ENCODE data around the gene FGF6. TPM values are rescaled to one million over a fixed set of nuclear protein-coding genes. Genes with fewer than 3 reads are reported as not detected.

FGF6 gene
- polyA plus RNA-seq, 1 donor (not counting 4 experiments of a cell fraction or from before 2014, with no cell fraction given): not detected

- Histone ChIP-seq H3K27me3 (ENCODE audit: control insufficient read depth, extremely low read depth, insufficient read depth, low read length) (no peaks in the 10 kb centered on the region), H3K9me3 (ENCODE audit: control insufficient read depth, low read depth, low read length) (no peaks in the 10 kb centered on the region), H3K27ac (ENCODE audit: control insufficient read depth, insufficient read depth, low read length) (no peak overlapping the region), H3K4me2 (ENCODE audit: control insufficient read depth, extremely low read depth, insufficient read depth, low read depth, low read length) (no peak overlapping the region), H3K4me3 (ENCODE audit: control insufficient read depth in 2 of 3, extremely low read depth in 1 of 3, insufficient read depth in 2 of 3, low read depth in 1 of 3, low read length in 3 of 3) (no peak overlapping the region), H4K20me1 (ENCODE audit: control insufficient read depth, extremely low read depth, insufficient read depth, low read length) (no peaks in the 10 kb centered on the region), H3K9ac (ENCODE audit: control insufficient read depth, extremely low read depth, insufficient read depth, low read length) (no peak overlapping the region), H3K36me3 (ENCODE audit: control insufficient read depth in 2 of 2, extremely low read depth in 1 of 2, insufficient read depth in 2 of 2, low read length in 2 of 2) (no peaks in the 10 kb centered on the region), H2AFZ (ENCODE audit: control insufficient read depth, low read length) (no peak overlapping the region), H3K4me1 (ENCODE audit: control insufficient read depth, extremely low read depth, insufficient read depth, low read length) (no peaks in the 10 kb centered on the region), H3K9me1 (ENCODE audit: control insufficient read depth, extremely low read depth, insufficient read depth, low read length) (no peaks in the 10 kb centered on the region), H3K79me2 (ENCODE audit: control insufficient read depth, insufficient read depth, low read length) (no peaks in the 10 kb centered on the region)
- TF ChIP-seq EZH2 (IDR thresholded peaks at IDR 0.05; ENCODE audit: low read length): no peak
- no peak for TF ChIP-seq CTCF (optimal IDR thresholded peaks at IDR 0.05 in 1 of 3, IDR thresholded peaks at IDR 0.05 in 1 of 3, conservative IDR thresholded peaks at IDR 0.05 in 1 of 3; ENCODE audit: extremely low read depth in 1 of 3, insufficient read depth in 2 of 3, low read length in 3 of 3)
- dilution Hi-C loops (cut with MboI; ENCODE audit: extremely low pct_ligation_motif_present, low sequenced_read_pairs): no loop called here
- DNase-seq (ENCODE audit: low read depth, low spot score) (no peak), FAIRE-seq (no peak)
Observed at GRCh38 chr12:4433745-4434058, 11.9 kb downstream of the FGF6 start.

- Histone ChIP-seq H3K4me2 (ENCODE audit: control insufficient read depth, extremely low read depth, insufficient read depth, low read depth, low read length) (no peak overlapping the region), H3K9me3 (ENCODE audit: control insufficient read depth, low read depth, low read length) (no peaks in the 10 kb centered on the region), H3K9me1 (ENCODE audit: control insufficient read depth, extremely low read depth, insufficient read depth, low read length) (no peaks in the 10 kb centered on the region), H3K4me1 (ENCODE audit: control insufficient read depth, extremely low read depth, insufficient read depth, low read length) (no peaks in the 10 kb centered on the region), H4K20me1 (ENCODE audit: control insufficient read depth, extremely low read depth, insufficient read depth, low read length) (no peaks in the 10 kb centered on the region), H3K9ac (ENCODE audit: control insufficient read depth, extremely low read depth, insufficient read depth, low read length) (no peak overlapping the region), H3K4me3 (ENCODE audit: control insufficient read depth in 2 of 3, extremely low read depth in 1 of 3, insufficient read depth in 2 of 3, low read depth in 1 of 3, low read length in 3 of 3) (no peak overlapping the region), H3K36me3 (ENCODE audit: control insufficient read depth in 2 of 2, extremely low read depth in 1 of 2, insufficient read depth in 2 of 2, low read length in 2 of 2) (no peaks in the 10 kb centered on the region), H2AFZ (ENCODE audit: control insufficient read depth, low read length) (no peak overlapping the region), H3K27me3 (ENCODE audit: control insufficient read depth, extremely low read depth, insufficient read depth, low read length) (no peaks in the 10 kb centered on the region), H3K27ac (ENCODE audit: control insufficient read depth, insufficient read depth, low read length) (no peak overlapping the region), H3K79me2 (ENCODE audit: control insufficient read depth, insufficient read depth, low read length) (no peaks in the 10 kb centered on the region)
- TF ChIP-seq EZH2 (IDR thresholded peaks at IDR 0.05; ENCODE audit: low read length): no peak
- no peak for TF ChIP-seq CTCF (optimal IDR thresholded peaks at IDR 0.05 in 1 of 3, IDR thresholded peaks at IDR 0.05 in 1 of 3, conservative IDR thresholded peaks at IDR 0.05 in 1 of 3; ENCODE audit: extremely low read depth in 1 of 3, insufficient read depth in 2 of 3, low read length in 3 of 3)
- no peak for DNase-seq (ENCODE audit: low read depth, low spot score)
- FAIRE-seq: no peak
- dilution Hi-C loops (cut with MboI; ENCODE audit: extremely low pct_ligation_motif_present, low sequenced_read_pairs): no loop called here
Observed at GRCh38 chr12:4432878-4433744, 12.5 kb downstream of the FGF6 start.
